ENCODE measurements around the gene ZNF598.

Gene ZNF598

DNA sequence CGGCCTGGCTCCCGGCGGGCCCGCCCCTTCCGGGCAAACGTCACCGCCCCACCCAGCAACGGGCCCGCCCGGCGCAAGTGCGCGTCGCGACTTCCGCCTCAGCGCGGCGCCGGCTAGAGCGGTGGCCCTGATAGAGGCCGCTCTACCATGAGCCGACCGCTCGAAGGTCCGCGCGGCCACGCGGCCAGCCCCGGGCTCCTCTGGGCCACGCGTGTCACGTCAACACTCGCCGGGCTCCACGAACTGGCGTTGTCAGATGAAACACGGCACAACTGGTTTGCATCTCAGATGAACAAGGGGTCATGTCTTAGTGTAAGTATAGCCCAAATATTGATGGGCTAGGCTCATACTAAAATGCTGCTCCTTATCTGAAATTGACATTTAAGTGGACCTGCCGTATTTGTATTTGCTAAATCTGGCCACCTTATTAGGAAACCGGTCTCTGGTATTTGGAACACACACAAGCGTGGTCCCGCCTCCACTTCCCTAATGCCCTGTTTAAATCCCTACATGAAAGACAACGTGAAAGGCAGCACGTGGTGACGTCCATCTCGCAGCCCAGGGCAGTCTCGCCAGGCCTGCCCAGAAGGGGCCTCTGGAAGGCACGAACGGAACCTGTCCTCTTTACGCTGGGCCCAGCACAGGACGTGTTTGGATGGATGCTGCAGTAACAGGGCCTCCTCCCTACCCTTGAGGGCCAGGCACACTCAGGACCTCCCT is at the start of gene ZNF598:
ZNF598 (minus strand) TSS at position 31 of the 720 bp plus-strand sequence.
- peak; percentile 82 to 98 (median 84) for DNase-seq

DNA sequence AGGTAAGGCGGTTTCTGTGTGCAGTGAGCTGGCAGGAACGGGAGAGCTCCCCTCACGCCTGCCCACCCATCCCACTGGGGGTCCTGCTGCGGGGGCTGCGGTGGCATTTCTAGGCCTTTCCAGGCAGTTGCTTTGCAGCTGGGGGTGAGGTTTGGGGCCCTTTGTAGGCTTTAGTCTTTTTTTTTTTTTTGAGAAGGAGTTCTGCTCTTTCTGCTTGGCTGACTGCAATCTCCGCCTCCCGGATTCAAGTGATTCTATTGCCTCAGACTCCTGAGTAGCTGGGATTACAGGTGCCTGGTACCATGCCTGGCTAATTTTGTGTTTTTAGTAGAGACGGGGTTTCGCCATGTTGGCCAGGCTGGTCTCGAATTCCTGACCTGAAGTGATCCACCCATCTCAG is 49.3 kb upstream of the ZNF598 start:
- DNase-seq: peak in 1 of 3 experiments; percentile 82

DNA sequence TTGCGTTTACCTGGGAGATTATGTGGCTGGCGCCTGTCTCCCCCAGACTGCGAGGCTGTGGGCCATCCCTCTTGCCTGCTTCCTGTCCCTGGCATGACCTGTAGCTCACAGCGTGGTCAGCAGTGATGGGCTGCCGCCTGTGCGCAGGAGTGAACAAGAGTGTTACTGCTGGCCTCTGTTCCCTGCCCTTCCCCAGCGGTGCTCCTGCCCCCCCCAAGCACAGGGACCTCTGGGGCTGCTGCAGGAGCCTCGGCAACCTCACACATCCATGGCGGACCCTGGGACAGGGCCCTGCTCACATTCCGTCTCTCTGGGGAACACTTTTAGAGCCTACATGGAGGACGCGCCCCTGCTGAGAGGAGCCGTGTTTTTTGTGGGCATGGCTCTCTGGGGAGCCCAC is 48.8 kb upstream of the ZNF598 start:
- peak in 1 of 3 experiments; percentile 64 for DNase-seq

DNA sequence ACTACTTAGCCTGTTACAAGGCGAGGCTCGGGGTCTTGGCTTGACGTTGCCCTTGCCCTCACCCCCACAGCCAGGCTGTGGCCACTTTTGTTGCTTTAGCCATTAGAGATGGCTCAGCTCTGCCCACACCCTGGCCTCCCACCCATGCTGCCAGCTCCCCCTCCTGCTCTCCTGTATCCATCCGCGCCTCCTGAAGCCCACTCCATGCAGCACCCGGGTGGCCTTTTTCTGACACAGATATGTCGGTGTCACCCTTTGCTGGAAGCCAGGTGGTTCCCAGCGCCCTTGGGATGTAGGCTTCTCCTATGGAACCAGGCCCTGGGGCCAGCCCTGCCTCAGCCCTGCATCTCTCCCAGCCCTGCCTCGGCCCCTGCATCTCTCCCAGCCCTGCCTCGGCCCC is 47.8 kb upstream of the ZNF598 start:
- DNase-seq: no peak

DNA sequence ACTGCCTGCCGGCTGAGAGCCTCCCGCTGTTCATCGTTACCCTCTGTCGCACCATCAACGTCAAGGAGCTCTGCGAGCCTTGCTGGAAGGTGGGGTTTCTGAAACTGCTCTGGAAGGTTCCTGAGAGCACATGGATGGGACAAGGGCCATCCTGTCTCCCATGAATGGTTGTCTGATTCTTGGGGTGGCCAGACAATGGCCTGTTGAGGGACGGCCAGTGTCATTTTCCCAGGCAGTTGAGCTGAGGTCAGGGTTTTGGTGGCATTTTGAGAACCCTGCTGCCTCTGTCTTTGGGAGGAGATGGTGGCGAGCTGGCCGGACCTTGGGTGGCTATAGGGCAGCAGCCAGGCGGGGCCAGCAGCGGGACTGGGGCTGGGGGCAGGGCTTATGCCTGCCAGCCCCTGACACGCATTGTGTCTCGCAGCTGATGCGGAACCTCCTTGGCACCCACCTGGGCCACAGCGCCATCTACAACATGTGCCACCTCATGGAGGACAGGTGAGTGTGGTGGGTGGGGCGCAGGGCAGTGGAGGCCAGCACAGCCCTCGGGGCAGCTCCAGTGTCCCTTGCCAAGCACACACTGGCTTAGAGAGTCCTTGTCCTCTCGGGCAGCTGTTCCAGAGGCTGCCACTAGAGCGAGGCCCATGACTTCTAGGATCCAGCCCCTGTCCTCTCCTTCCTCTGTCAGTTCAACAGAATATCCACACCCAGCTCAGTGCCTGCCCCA is 47.2 kb upstream of the ZNF598 start:
- peak in 2 of 3 experiments; percentile 15 to 89 for DNase-seq

DNA sequence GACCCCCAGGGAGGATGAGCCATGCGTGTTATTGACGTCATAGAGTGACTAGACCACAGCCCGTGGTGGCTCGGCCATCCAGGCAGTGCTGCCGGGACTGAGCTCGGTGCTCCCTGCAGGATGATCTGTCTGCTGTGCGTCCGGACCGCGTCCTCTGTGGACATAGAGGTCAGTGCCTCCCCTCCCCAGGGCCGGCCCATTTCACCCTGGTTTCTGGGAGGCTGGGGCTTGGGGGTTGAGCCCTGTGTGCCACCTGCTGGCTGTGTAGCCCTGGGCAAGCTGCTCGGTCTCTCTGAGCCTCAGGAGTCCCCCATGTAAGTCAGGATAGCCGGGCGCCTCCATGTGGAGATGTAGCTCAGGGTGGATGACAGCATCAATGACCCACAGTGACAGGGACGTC is 46.5 kb upstream of the ZNF598 start:
- peak in 2 of 3 experiments; percentile 63 to 84 for DNase-seq

- DNase-seq: peak; percentile 77 to 97 (median 80)
These were observed 45.1 kb upstream of the ZNF598 start for GRCh38 chr16:2054543-2055245.

- DNase-seq: no peak
These were observed 44.3 kb upstream of the ZNF598 start for GRCh38 chr16:2053897-2054296.

DNA sequence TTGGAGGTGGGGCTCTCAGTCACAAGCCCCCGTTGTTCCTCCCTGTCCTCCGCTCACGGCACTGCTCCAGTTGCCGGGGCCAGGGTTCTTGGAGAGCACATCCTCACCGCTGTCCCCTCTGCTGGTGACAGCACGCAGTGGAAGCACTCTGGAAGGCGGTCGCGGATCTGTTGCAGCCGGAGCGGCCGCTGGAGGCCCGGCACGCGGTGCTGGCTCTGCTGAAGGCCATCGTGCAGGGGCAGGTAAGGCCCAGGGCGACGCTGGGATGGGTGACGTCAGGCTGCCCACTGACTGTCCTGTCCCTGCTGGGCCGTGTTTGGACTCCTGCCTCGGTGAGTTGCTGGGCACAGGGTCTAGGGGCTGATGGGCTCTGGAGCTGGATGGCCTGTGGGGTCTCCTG is 43.6 kb upstream of the ZNF598 start:
- DNase-seq: no peak

GRCh38 chr16:2048116-2048543 is 38.5 kb upstream of the ZNF598 start:
- no peak for DNase-seq

- peak; percentile 94 to 99 (median 96) for DNase-seq
These were observed 37.9 kb upstream of the ZNF598 start, which contains the start of the genes NTHL1 and TSC2 for GRCh38 chr16:2047330-2048115. TSS of gene NTHL1 (minus strand) at chr16:2047834. CDS start at chr16:2047823, 11 bp downstream. TSS of gene TSC2 (plus strand) at chr16:2047985. CDS start at chr16:2048616, 631 bp downstream.

DNA sequence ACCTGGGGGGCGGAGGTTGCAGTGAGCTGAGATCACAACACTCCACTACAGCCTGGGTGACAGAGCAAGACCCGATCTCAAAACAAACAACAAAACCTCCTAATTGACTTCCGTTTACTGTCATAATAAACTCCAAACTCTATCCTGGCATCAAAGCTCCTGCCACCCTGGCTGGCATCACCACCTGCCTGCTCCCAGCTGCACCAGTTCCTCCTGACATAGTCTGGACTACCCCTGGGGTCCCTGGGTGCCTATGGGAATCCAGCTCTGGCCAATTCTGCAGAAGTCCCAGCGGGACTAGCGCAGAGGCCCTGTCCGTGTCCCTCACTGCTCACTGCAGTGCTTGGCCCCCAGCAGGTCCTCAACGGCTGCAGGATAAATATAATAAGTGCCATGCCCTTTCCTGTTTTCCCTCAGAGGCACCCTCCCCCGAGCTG is 37.3 kb upstream of the ZNF598 start:
- no peak for DNase-seq

- no peak for DNase-seq
These were observed 36.6 kb upstream of the ZNF598 start for GRCh38 chr16:2045965-2046892.

DNA sequence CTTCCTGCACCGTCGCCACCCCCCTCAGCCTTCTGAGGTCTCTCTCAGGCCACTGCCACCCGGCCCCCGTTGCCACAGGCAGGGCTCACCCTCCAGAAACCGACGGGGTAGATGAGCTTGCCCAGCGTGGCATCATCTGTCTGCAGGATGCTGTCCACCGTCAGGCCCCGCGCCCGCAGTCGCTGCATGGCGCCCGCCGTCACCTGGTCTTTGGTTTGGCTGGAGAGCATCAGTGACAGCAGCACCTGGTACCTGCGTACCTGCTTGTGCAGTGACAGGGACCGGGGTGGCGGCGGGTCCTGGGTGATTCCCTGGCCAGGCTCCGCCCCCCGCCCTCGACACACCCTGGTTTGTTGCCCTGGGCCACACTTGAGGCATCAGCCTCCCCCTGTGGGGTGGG is 34.9 kb upstream of the ZNF598 start:
- DNase-seq: peak in 1 of 3 experiments; percentile 44

DNA sequence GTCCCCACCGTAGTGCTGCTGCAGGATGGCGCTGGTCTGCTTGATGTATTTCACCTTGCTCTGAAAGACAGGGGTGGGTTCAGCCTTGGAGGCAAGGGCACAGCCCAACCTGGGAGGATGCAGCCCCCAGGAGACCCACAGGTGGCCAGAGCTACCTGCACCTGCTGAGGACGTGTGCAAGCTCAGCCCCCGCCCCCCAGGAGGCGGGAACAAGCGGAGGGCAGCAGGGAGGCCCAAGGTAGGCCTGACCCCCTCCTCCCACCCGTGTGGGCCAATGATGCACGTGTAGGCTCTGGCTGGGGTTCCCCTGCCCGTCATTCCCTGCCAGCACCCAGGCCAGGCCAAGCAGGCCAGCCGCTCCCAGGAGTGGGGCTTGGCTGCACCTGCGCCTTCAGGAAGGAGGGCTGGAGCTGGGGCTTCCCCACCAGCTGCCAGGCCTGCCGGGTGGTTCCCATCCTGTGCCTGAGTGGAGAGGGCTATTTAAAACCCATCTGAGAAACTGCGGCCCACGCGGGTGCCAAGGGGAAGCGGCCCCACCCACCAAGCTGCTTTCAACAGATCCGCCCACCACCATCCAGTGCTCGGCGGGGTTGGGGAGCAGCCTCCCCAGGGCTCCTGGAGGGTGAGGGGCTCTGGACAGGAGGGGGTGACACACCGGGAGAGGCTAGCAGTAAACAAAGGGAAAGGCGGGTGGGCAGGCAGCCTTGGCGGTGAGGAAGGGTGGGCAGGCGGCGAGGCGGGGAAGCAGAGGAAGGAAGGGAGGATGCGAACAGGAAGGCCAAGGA is 34.2 kb upstream of the ZNF598 start:
- peak; percentile 41 to 82 (median 63) for DNase-seq

DNA sequence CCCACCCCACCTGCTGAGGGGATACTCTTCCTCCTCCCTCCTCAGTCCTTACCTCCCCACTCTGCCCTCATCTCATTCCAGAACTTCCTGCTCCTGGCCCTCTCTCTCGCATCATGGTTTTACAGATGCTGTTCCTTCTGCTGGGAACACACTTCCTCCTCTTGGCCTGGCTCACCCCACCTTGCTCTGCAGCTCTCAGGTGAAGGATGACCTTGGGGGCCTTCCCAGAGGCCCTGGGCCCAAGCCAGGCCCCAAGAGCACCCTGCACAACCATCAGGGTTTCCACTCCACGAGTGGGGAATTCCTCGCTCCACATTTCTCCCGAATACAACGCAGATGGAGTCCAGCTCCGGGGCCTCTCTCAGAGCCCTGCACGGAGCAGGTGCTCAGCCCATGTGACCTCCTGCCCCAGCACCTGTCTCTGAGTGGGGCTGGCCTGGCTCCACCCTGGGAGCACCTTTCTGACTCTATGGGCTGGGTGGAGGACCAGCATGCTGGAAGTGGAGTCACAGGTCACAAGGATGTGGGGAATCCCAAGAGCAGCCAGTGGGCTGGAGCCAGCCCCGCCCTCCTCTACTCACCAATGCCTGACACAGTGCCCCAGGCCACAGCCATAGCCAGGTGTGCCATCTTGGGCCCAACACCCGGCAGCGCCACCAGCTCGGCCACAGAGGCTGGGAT is 33.5 kb upstream of the ZNF598 start:
- DNase-seq: peak in 1 of 3 experiments; percentile 82

DNA sequence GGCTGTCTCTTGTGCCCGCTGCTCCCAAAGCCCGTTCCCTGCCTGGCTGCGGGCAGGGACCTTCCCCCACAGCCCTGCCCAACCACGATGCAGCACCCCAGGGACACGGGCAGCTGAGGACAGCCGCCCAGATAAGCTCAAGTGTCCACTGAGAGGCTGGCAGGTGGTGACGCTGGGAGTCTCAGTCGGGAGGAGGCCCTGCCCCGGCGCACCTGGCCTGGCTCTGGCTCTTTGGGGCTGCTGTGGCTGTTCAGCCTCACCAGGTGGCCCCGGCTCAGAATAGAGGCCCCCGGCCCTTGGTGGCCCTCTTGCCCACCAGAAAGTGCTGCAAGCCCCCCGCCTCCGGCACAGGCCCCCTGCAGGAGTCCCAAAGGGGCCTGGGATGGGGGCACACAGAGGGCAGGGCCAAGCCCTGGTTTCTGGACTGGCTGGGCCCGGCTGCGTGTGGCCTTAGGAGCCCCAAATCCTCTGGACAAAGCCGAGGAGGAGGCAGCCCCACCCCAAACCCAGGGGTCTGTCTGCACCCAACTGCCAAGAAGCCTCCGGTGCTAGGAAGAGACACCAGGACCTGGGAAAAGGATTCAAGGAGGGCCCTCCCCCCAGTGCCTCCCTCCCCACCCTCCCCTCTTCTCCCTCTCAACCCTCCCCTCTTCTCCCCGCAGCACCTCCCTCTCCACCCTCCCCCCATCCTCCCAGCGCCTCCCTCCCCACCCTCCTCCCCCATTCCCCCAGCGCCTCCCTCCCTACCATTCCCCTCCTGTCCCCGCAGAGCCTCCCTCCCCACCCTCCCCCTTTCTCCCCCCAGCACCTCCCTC is 32.8 kb upstream of the ZNF598 start:
- DNase-seq: peak; percentile 83 to 97 (median 93)

DNA sequence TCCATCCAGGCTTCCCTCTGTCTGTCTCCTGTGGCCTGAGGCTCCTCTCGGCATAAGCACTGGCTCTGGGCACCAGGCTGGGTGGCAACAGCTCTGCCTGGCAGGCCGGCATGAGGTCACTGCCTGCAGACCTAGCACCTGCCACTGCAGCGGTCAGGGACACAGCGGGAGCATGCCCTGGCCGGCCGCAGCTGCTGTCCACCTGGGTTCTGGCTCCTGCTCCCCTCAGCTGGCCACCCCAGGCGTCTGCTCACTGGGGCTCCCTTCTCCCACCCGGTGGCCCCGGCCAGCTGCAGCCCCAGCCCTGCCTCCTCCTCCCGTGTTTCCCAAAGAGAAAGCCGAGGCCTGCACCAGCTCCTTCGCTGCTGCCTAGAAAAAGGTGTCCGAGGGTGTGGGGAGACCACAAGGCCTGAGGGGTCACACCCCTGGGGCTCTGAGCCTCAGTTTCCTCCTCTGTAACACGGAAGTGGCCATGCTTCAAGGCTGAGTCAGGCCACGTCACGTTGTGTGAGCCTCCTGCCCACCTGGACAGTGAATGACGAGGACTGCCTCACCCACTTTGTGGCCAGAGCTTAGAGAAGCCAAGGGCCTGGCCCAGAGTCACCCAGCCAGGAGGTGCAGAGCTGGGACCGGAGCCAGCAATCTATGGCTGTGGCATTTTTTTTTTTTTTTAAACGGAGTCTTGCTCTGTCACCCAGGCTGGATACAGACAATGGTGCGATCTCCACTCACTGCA is 31.3 kb upstream of the ZNF598 start:
- DNase-seq: peak in 2 of 3 experiments; percentile 57 to 87

All from NCI-H1417 (cell line).